GM12892 (cell line): ENCODE results near the gene PRKN.

Source experiments
- POLR2A ChIP-seq: IDR thresholded peaks from 2 replicates; pipeline ENCODE4 v1.6.1; 2011; ENCODE audit warnings: low read depth, low read length, control low read depth
- POLR2AphosphoS5 ChIP-seq: IDR thresholded peaks from 2 replicates; pipeline ENCODE4 v1.6.1; 2011; ENCODE audit warnings: low read depth, low read length, control low read depth
- TAF1 ChIP-seq: IDR thresholded peaks from 2 replicates; pipeline ENCODE4 v1.6.1; 2011; ENCODE audit warnings: low read depth, mild to moderate bottlenecking, control low read depth, low read length, borderline replicate concordance

- no peak for TF ChIP-seq POLR2AphosphoS5
- TF ChIP-seq POLR2A, result no peak
- no peak for TF ChIP-seq TAF1
These were observed 1309.1 kb downstream of the PRKN start for GRCh38 chr6:161418463-161418945.
